Activated naive CD8-positive, alpha-beta T cell treated with anti-CD3 and anti-CD28 coated beads for 36 hours (primary cell): ENCODE measurements around the gene HRH3. TPM values are rescaled to one million over a fixed set of nuclear protein-coding genes. Genes with fewer than 3 reads are reported as not detected.
A peak's percentile ranks its signal among the peaks of the same experiment; 100 is the strongest.

Source experiments
- DNase-seq: peaks from one replicate; pipeline ENCODE4 v3.0.0; 2021
- H3K27ac Mint-ChIP-seq: one replicate; pipeline ENCODE4 v1.8.0; 2022; ENCODE audit warnings: mild to moderate bottlenecking, moderate library complexity, mixed read lengths
- H3K27me3 Mint-ChIP-seq: one replicate; pipeline ENCODE4 v1.8.0; 2022; ENCODE audit warnings: mild to moderate bottlenecking, mixed read lengths
- H3K36me3 Mint-ChIP-seq: one replicate; pipeline ENCODE4 v1.8.0; 2021; ENCODE audit warnings: mild to moderate bottlenecking, mixed read lengths
- H3K4me1 Mint-ChIP-seq: one replicate; pipeline ENCODE4 v1.8.0; 2021; ENCODE audit warnings: mixed read lengths
- H3K4me3 Mint-ChIP-seq: one replicate; pipeline ENCODE4 v1.8.0; 2022; ENCODE audit warnings: mild to moderate bottlenecking, moderate library complexity, mixed read lengths
- H3K9me3 Mint-ChIP-seq: one replicate; pipeline ENCODE4 v1.8.0; 2022; ENCODE audit warnings: mixed read lengths
- total RNA-seq, 2 experiments: library from RNA; stranded (reverse); gene quantifications; one replicate each; pipeline ENCODE4 v1.2.3, GENCODE V29; 2021

HRH3 gene
- total RNA-seq, result not detected

GRCh38 chr20:62219992-62220665, at the start of gene HRH3:
Gene HRH3 (minus strand): TSS chr20:62220278. CDS start chr20:62219970, 308 bp downstream.
- Mint-ChIP-seq H3K27ac (no peak within 1 kb of the TSS), H3K4me3 (no peak within 1 kb of the TSS), H3K4me1 (no peaks in the 10 kb centered on the region), H3K9me3 (no peaks in the 10 kb centered on the region), H3K36me3 (no peaks in the 10 kb centered on the region), H3K27me3 (peaks cover 59% of the 10 kb centered on the region)
- peak; percentile 56 for DNase-seq

- no peaks in the 10 kb centered on the region for H3K4me1 Mint-ChIP-seq
- no peak overlapping the region for H3K27ac Mint-ChIP-seq
- no peak overlapping the region for H3K4me3 Mint-ChIP-seq
- H3K36me3 Mint-ChIP-seq, result peaks cover 9% of the 10 kb centered on the region
- DNase-seq, result no peak
- H3K9me3 Mint-ChIP-seq, result no peaks in the 10 kb centered on the region
- H3K27me3 Mint-ChIP-seq, result no peaks in the 10 kb centered on the region
These were observed 49.8 kb upstream of the HRH3 start for GRCh38 chr20:62269871-62270270.

GRCh38 chr20:62269378-62269777, 49.3 kb upstream of the HRH3 start:
- Mint-ChIP-seq H3K27ac (no peak overlapping the region), H3K9me3 (no peaks in the 10 kb centered on the region)

GRCh38 chr20:62268228-62268900, 48.3 kb upstream of the HRH3 start:
- H3K36me3 Mint-ChIP-seq, result peaks cover 12% of the 10 kb centered on the region
- H3K4me1 Mint-ChIP-seq, result no peaks in the 10 kb centered on the region
- no peak overlapping the region for H3K4me3 Mint-ChIP-seq
- H3K27ac Mint-ChIP-seq, result no peak overlapping the region
- DNase-seq, result no peak
- H3K9me3 Mint-ChIP-seq, result no peaks in the 10 kb centered on the region
- no peaks in the 10 kb centered on the region for H3K27me3 Mint-ChIP-seq

More at GRCh38 chr20:62269378-62269777, 49.3 kb upstream of the HRH3 start:
- Mint-ChIP-seq H3K36me3 (peaks cover 12% of the 10 kb centered on the region), H3K4me1 (no peaks in the 10 kb centered on the region), H3K27me3 (no peaks in the 10 kb centered on the region), H3K4me3 (no peak overlapping the region)
- no peak for DNase-seq

GRCh38 chr20:62267543-62267942, 47.5 kb upstream of the HRH3 start:
- DNase-seq, result no peak
- no peak overlapping the region for H3K27ac Mint-ChIP-seq
- H3K36me3 Mint-ChIP-seq, result peaks cover 12% of the 10 kb centered on the region
- no peaks in the 10 kb centered on the region for H3K9me3 Mint-ChIP-seq
- no peaks in the 10 kb centered on the region for H3K27me3 Mint-ChIP-seq
- H3K4me3 Mint-ChIP-seq, result no peak overlapping the region
- H3K4me1 Mint-ChIP-seq, result no peaks in the 10 kb centered on the region

GRCh38 chr20:62266851-62267250, 46.8 kb upstream of the HRH3 start:
- H3K4me1 Mint-ChIP-seq, result no peaks in the 10 kb centered on the region
- H3K9me3 Mint-ChIP-seq, result no peaks in the 10 kb centered on the region
- no peak for DNase-seq
- H3K27me3 Mint-ChIP-seq, result no peaks in the 10 kb centered on the region
- no peak overlapping the region for H3K4me3 Mint-ChIP-seq
- H3K27ac Mint-ChIP-seq, result no peak overlapping the region
- H3K36me3 Mint-ChIP-seq, result peaks cover 11% of the 10 kb centered on the region

- Mint-ChIP-seq H3K4me1 (no peaks in the 10 kb centered on the region), H3K27me3 (no peaks in the 10 kb centered on the region), H3K36me3 (peaks cover 11% of the 10 kb centered on the region), H3K9me3 (no peaks in the 10 kb centered on the region), H3K27ac (no peak overlapping the region), H3K4me3 (no peak overlapping the region)
- DNase-seq, result no peak
These were observed 46.3 kb upstream of the HRH3 start for GRCh38 chr20:62266340-62266739.

- no peak for DNase-seq
- Mint-ChIP-seq H3K4me1 (no peaks in the 10 kb centered on the region), H3K4me3 (no peak overlapping the region), H3K36me3 (peaks cover 11% of the 10 kb centered on the region), H3K27ac (no peak overlapping the region), H3K9me3 (no peaks in the 10 kb centered on the region), H3K27me3 (no peaks in the 10 kb centered on the region)
These were observed 45.3 kb upstream of the HRH3 start for GRCh38 chr20:62265365-62265764.

GRCh38 chr20:62263396-62263795, 43.3 kb upstream of the HRH3 start:
- Mint-ChIP-seq H3K9me3 (no peaks in the 10 kb centered on the region), H3K4me1 (no peaks in the 10 kb centered on the region), H3K27me3 (no peaks in the 10 kb centered on the region), H3K36me3 (peaks cover 11% of the 10 kb centered on the region), H3K27ac (no peak overlapping the region), H3K4me3 (no peak overlapping the region)
- no peak for DNase-seq

GRCh38 chr20:62262064-62262463, 42.0 kb upstream of the HRH3 start:
- no peaks in the 10 kb centered on the region for H3K4me1 Mint-ChIP-seq
- no peak overlapping the region for H3K4me3 Mint-ChIP-seq
- H3K9me3 Mint-ChIP-seq, result no peaks in the 10 kb centered on the region
- no peak for DNase-seq
- no peaks in the 10 kb centered on the region for H3K27me3 Mint-ChIP-seq
- H3K36me3 Mint-ChIP-seq, result peaks cover 11% of the 10 kb centered on the region
- H3K27ac Mint-ChIP-seq, result no peak overlapping the region

- H3K9me3 Mint-ChIP-seq, result no peaks in the 10 kb centered on the region
- no peaks in the 10 kb centered on the region for H3K27me3 Mint-ChIP-seq
These were observed 39.2 kb upstream of the HRH3 start for GRCh38 chr20:62259294-62259565.

GRCh38 chr20:62258499-62259293, 38.6 kb upstream of the HRH3 start:
- no peak for DNase-seq
- H3K4me1 Mint-ChIP-seq, result peaks cover 8% of the 10 kb centered on the region
- no peak overlapping the region for H3K27ac Mint-ChIP-seq
- H3K27me3 Mint-ChIP-seq, result no peaks in the 10 kb centered on the region
- no peaks in the 10 kb centered on the region for H3K36me3 Mint-ChIP-seq
- H3K4me3 Mint-ChIP-seq, result no peak overlapping the region
- no peaks in the 10 kb centered on the region for H3K9me3 Mint-ChIP-seq

More at GRCh38 chr20:62259294-62259565, 39.2 kb upstream of the HRH3 start:
- Mint-ChIP-seq H3K36me3 (no peaks in the 10 kb centered on the region), H3K4me1 (peaks cover 3% of the 10 kb centered on the region), H3K4me3 (no peak overlapping the region), H3K27ac (no peak overlapping the region)
- no peak for DNase-seq

- H3K9me3 Mint-ChIP-seq, result no peaks in the 10 kb centered on the region
- no peak overlapping the region for H3K4me3 Mint-ChIP-seq
- DNase-seq, result no peak
- H3K27ac Mint-ChIP-seq, result no peak overlapping the region
- H3K27me3 Mint-ChIP-seq, result no peaks in the 10 kb centered on the region
- H3K4me1 Mint-ChIP-seq, result peaks cover 8% of the 10 kb centered on the region
- H3K36me3 Mint-ChIP-seq, result peaks cover 1% of the 10 kb centered on the region
These were observed 35.9 kb upstream of the HRH3 start for GRCh38 chr20:62255976-62256375.

- Mint-ChIP-seq H3K27ac (no peak overlapping the region), H3K36me3 (peaks cover 1% of the 10 kb centered on the region), H3K27me3 (no peaks in the 10 kb centered on the region), H3K4me1 (peaks cover 10% of the 10 kb centered on the region), H3K4me3 (no peak overlapping the region), H3K9me3 (no peaks in the 10 kb centered on the region)
- DNase-seq, result no peak
These were observed 34.1 kb upstream of the HRH3 start for GRCh38 chr20:62254021-62254724.

- no peaks in the 10 kb centered on the region for H3K9me3 Mint-ChIP-seq
- no peaks in the 10 kb centered on the region for H3K27me3 Mint-ChIP-seq
- H3K27ac Mint-ChIP-seq, result no peak overlapping the region
- no peak overlapping the region for H3K4me3 Mint-ChIP-seq
- peaks cover 1% of the 10 kb centered on the region for H3K36me3 Mint-ChIP-seq
- no peak for DNase-seq
- H3K4me1 Mint-ChIP-seq, result peaks cover 10% of the 10 kb centered on the region
These were observed 33.3 kb upstream of the HRH3 start for GRCh38 chr20:62253398-62253797.
